ENCODE results near the gene SLC5A10.
"Not testable (repeated sequence)": the region's sequence is repeated elsewhere in the genome, so short reads cannot be mapped to it uniquely, and the experiment has no call there.

The SLC5A10 gene

GRCh38 chr17:19055447-19055846, 103.5 kb downstream of the SLC5A10 start:
- not testable (repeated sequence) for DNase-seq

- DNase-seq, result not testable (repeated sequence)
Observed at GRCh38 chr17:19062009-19062717, 110.2 kb downstream of the SLC5A10 start.

- not testable (repeated sequence) for DNase-seq
Observed at GRCh38 chr17:19062718-19063325, 110.9 kb downstream of the SLC5A10 start.

- DNase-seq, result not testable (repeated sequence)
Observed at GRCh38 chr17:19063326-19063956, 111.5 kb downstream of the SLC5A10 start.

- not testable (repeated sequence) for DNase-seq
Observed at GRCh38 chr17:19064378-19064777, 112.4 kb downstream of the SLC5A10 start.

GRCh38 chr17:19070318-19071168, 118.6 kb downstream of the SLC5A10 start:
- DNase-seq, result not testable (repeated sequence)

All from GDM1 (cell line).